Esophagus muscularis mucosa (tissue), 4 donors: Measurements from ENCODE around the gene LRRC7.

Source experiments
- EP300 ChIP-seq: sonication (generic); formaldehyde crosslinking; IDR thresholded peaks from one replicate; pipeline ENCODE4 v1.6.1; 2017; ENCODE audit warnings: antibody characterized with exemption
- POLR2A ChIP-seq: fragments of 450-650 bp; IDR thresholded peaks from one replicate; pipeline ENCODE4 v1.6.1; 2017; ENCODE audit warnings: antibody characterized with exemption, moderate library complexity, mild to moderate bottlenecking, low read depth
- TF ChIP-seq, protein P1 (sequence below), 3 experiments: fragments of 200-600 bp in 2 of 3; fragments of 450-650 bp in 1 of 3; sonication (generic) in 2 of 3; IDR thresholded peaks; one replicate each; pipeline ENCODE4 v1.5.1; 2017 to 2019; ENCODE audit warnings: antibody characterized with exemption in 3 of 3, mild to moderate bottlenecking in 2 of 3, moderate library complexity in 1 of 3

DNA sequence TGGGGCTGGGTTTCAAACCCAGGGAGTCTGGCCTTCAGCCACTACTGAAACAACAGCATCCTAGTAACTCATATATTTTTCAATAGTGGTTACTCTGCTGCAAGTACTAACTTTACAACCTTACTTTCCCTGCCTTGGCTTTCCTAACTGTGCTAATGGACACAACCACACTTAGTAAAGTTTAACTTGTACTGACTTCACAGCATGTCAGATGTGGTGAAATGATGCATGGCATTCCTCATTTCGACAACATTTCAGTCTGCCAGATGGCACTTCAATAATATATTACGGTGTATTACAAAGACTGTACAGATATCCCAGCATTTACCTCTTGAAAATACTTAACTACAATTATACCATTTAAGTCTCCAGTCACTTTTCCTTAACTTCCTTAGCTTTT lies 27.8 kb downstream of the LRRC7 start:
- TF ChIP-seq, protein P1, sequence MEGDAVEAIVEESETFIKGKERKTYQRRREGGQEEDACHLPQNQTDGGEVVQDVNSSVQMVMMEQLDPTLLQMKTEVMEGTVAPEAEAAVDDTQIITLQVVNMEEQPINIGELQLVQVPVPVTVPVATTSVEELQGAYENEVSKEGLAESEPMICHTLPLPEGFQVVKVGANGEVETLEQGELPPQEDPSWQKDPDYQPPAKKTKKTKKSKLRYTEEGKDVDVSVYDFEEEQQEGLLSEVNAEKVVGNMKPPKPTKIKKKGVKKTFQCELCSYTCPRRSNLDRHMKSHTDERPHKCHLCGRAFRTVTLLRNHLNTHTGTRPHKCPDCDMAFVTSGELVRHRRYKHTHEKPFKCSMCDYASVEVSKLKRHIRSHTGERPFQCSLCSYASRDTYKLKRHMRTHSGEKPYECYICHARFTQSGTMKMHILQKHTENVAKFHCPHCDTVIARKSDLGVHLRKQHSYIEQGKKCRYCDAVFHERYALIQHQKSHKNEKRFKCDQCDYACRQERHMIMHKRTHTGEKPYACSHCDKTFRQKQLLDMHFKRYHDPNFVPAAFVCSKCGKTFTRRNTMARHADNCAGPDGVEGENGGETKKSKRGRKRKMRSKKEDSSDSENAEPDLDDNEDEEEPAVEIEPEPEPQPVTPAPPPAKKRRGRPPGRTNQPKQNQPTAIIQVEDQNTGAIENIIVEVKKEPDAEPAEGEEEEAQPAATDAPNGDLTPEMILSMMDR (IDR thresholded peaks at IDR 0.05), result no peak
- TF ChIP-seq POLR2A (no peak), EP300 (no peak)
